WTC11 (cell line): ENCODE results near the gene MCUB. TPM values are rescaled to one million over a fixed set of nuclear protein-coding genes. Genes with fewer than 3 reads are reported as not detected.

Experiments
- ATF1 ChIP-seq: sonication (generic); formaldehyde crosslinking; IDR thresholded peaks from 2 replicates; pipeline ENCODE4 v1.8.1; 2023; ENCODE audit warnings: mild to moderate bottlenecking, moderate library complexity, missing genetic modification reagents
- CBFB ChIP-seq: sonication (generic); formaldehyde crosslinking; IDR thresholded peaks from 2 replicates; pipeline ENCODE4 v1.8.1; 2022; ENCODE audit warnings: mild to moderate bottlenecking, low read depth, missing genetic modification reagents
- CREB1 ChIP-seq: sonication (generic); formaldehyde crosslinking; IDR thresholded peaks from 2 replicates; pipeline ENCODE4 v1.8.0; 2023; ENCODE audit warnings: mild to moderate bottlenecking, missing genetic modification reagents
- FOXK1 ChIP-seq: sonication (generic); formaldehyde crosslinking; IDR thresholded peaks from 2 replicates; pipeline ENCODE4 v1.8.0; 2022; ENCODE audit warnings: mild to moderate bottlenecking, moderate library complexity, missing genetic modification reagents
- FOXP1 ChIP-seq: sonication (generic); formaldehyde crosslinking; IDR thresholded peaks from 2 replicates; pipeline ENCODE4 v1.8.0; 2022; ENCODE audit warnings: missing genetic modification reagents, mild to moderate bottlenecking, moderate library complexity, borderline replicate concordance
- HMGA2 ChIP-seq: fragments of 250-450 bp; sonication (Bioruptor Pico); IDR thresholded peaks from 2 replicates; pipeline ENCODE4 v1.4.0; 2021; ENCODE audit warnings: mild to moderate bottlenecking, moderate library complexity
- JAZF1 ChIP-seq: fragments of 250-450 bp; sonication (Bioruptor Pico); IDR thresholded peaks from 2 replicates; pipeline ENCODE4 v1.9.0; 2021; ENCODE audit warnings: moderate library complexity, mild to moderate bottlenecking, inconsistent platforms
- JUN ChIP-seq: sonication (generic); formaldehyde crosslinking; IDR thresholded peaks from 2 replicates; pipeline ENCODE4 v1.8.0; 2023; ENCODE audit warnings: mild to moderate bottlenecking, missing genetic modification reagents
- MXD4 ChIP-seq: fragments of 250-450 bp; sonication (Bioruptor Pico); IDR thresholded peaks from 2 replicates; pipeline ENCODE4 v1.8.0; 2021; ENCODE audit warnings: mild to moderate bottlenecking, moderate library complexity, borderline replicate concordance
- NFYB ChIP-seq: sonication (generic); formaldehyde crosslinking; conservative IDR thresholded peaks from 2 replicates; pipeline ENCODE4 v1.8.0; 2022; ENCODE audit warnings: low read depth, missing genetic modification reagents
- SOX15 ChIP-seq: fragments of 250-450 bp; sonication (Bioruptor Pico); IDR thresholded peaks from 2 replicates; pipeline ENCODE4 v1.9.0; 2021; ENCODE audit warnings: mild to moderate bottlenecking
- SP1 ChIP-seq: sonication (generic); formaldehyde crosslinking; conservative IDR thresholded peaks from 2 replicates; pipeline ENCODE4 v1.8.1; 2022; ENCODE audit warnings: missing genetic modification reagents
- ZNF121 ChIP-seq: sonication (generic); formaldehyde crosslinking; IDR thresholded peaks from 2 replicates; pipeline ENCODE4 v1.8.0; 2023; ENCODE audit warnings: missing genetic modification reagents
- ZNF138 ChIP-seq: sonication (generic); formaldehyde crosslinking; conservative IDR thresholded peaks from 2 replicates; pipeline ENCODE4 v1.8.1; 2022; ENCODE audit warnings: mild to moderate bottlenecking, moderate library complexity, missing genetic modification reagents
- total RNA-seq: library from RNA; stranded (reverse); gene quantifications from 3 replicates; pipeline ENCODE4 v1.2.3, GENCODE V29; 2021
- TF ChIP-seq, protein P1 (sequence below): fragments of 250-450 bp; sonication (Bioruptor Pico); IDR thresholded peaks from 2 replicates; pipeline ENCODE4 v1.9.0; 2021; ENCODE audit warnings: mild to moderate bottlenecking
- TF ChIP-seq, protein P2 (sequence below): sonication (generic); formaldehyde crosslinking; IDR thresholded peaks from 2 replicates; pipeline ENCODE4 v1.8.1; 2022; ENCODE audit warnings: mild to moderate bottlenecking, moderate library complexity, missing genetic modification reagents
- TF ChIP-seq, protein P3 (sequence below): sonication (generic); formaldehyde crosslinking; IDR thresholded peaks from 2 replicates; pipeline ENCODE4 v1.8.0; 2023; ENCODE audit warnings: missing genetic modification reagents, mild to moderate bottlenecking, borderline replicate concordance
- TF ChIP-seq, protein P4 (sequence below): fragments of 250-450 bp; sonication (Bioruptor Pico); IDR thresholded peaks from 2 replicates; pipeline ENCODE4 v2.1.2; 2022; ENCODE audit warnings: mild to moderate bottlenecking, moderate library complexity
- TF ChIP-seq, protein P5 (sequence below): sonication (generic); formaldehyde crosslinking; IDR thresholded peaks from 2 replicates; pipeline ENCODE4 v1.8.1; 2022; ENCODE audit warnings: low read depth, missing genetic modification reagents, borderline replicate concordance
- TF ChIP-seq, protein P6 (sequence below): fragments of 250-450 bp; sonication (Bioruptor Pico); IDR thresholded peaks from 2 replicates; pipeline ENCODE4 v1.9.0; 2021; ENCODE audit warnings: mild to moderate bottlenecking, borderline replicate concordance

The MCUB gene
- total RNA-seq, 1 experiment from 2014 or later = 26.8 TPM

DNA sequence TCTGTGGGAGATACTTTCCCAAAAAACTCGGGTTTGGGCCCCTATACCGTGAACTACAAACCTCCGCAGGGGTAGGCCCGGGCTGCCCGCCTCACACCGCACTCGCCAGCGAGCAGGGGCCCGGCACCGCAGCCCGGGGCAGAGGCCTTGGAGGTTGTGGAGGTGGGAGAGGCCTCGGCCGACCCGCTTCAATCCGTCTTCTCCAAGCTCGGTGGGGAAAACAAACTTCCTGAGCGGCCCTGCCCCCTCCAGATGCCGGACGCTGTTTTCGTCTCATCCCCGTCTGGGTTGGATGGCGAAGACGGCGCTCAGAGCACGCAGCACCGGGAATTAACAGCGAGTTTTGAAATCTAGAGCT, 442 bp upstream of the MCUB start (continued):
- TF ChIP-seq, protein P1, sequence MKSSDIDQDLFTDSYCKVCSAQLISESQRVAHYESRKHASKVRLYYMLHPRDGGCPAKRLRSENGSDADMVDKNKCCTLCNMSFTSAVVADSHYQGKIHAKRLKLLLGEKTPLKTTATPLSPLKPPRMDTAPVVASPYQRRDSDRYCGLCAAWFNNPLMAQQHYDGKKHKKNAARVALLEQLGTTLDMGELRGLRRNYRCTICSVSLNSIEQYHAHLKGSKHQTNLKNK = no peak
- TF ChIP-seq, protein P2, sequence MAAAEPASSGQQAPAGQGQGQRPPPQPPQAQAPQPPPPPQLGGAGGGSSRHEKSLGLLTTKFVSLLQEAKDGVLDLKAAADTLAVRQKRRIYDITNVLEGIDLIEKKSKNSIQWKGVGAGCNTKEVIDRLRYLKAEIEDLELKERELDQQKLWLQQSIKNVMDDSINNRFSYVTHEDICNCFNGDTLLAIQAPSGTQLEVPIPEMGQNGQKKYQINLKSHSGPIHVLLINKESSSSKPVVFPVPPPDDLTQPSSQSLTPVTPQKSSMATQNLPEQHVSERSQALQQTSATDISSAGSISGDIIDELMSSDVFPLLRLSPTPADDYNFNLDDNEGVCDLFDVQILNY = no peak
- TF ChIP-seq HMGA2 (CRISPR knock-in tag) = no peak
- TF ChIP-seq ZNF138 (CRISPR knock-in tag) = no peak
- TF ChIP-seq NFYB (CRISPR knock-in tag) = no peak
- no peak for TF ChIP-seq ATF1 (CRISPR knock-in tag)
- TF ChIP-seq MXD4 (CRISPR knock-in tag) = no peak
- no peak; the same call in 1 of the 2 replicates for TF ChIP-seq FOXP1 (CRISPR knock-in tag)
- TF ChIP-seq, protein P3, sequence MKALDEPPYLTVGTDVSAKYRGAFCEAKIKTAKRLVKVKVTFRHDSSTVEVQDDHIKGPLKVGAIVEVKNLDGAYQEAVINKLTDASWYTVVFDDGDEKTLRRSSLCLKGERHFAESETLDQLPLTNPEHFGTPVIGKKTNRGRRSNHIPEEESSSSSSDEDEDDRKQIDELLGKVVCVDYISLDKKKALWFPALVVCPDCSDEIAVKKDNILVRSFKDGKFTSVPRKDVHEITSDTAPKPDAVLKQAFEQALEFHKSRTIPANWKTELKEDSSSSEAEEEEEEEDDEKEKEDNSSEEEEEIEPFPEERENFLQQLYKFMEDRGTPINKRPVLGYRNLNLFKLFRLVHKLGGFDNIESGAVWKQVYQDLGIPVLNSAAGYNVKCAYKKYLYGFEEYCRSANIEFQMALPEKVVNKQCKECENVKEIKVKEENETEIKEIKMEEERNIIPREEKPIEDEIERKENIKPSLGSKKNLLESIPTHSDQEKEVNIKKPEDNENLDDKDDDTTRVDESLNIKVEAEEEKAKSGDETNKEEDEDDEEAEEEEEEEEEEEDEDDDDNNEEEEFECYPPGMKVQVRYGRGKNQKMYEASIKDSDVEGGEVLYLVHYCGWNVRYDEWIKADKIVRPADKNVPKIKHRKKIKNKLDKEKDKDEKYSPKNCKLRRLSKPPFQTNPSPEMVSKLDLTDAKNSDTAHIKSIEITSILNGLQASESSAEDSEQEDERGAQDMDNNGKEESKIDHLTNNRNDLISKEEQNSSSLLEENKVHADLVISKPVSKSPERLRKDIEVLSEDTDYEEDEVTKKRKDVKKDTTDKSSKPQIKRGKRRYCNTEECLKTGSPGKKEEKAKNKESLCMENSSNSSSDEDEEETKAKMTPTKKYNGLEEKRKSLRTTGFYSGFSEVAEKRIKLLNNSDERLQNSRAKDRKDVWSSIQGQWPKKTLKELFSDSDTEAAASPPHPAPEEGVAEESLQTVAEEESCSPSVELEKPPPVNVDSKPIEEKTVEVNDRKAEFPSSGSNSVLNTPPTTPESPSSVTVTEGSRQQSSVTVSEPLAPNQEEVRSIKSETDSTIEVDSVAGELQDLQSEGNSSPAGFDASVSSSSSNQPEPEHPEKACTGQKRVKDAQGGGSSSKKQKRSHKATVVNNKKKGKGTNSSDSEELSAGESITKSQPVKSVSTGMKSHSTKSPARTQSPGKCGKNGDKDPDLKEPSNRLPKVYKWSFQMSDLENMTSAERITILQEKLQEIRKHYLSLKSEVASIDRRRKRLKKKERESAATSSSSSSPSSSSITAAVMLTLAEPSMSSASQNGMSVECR = no peak
- no peak for TF ChIP-seq ZNF121 (CRISPR knock-in tag)
- TF ChIP-seq, protein P4, sequence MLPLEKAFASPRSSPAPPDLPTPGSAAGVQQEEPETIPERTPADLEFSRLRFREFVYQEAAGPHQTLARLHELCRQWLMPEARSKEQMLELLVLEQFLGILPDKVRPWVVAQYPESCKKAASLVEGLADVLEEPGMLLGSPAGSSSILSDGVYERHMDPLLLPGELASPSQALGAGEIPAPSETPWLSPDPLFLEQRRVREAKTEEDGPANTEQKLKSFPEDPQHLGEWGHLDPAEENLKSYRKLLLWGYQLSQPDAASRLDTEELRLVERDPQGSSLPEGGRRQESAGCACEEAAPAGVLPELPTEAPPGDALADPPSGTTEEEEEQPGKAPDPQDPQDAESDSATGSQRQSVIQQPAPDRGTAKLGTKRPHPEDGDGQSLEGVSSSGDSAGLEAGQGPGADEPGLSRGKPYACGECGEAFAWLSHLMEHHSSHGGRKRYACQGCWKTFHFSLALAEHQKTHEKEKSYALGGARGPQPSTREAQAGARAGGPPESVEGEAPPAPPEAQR (CRISPR knock-in tag) = no peak
- no peak for TF ChIP-seq CBFB (CRISPR knock-in tag)
- TF ChIP-seq JUN (CRISPR knock-in tag) = no peak
- no peak for TF ChIP-seq CREB1
- no peak for TF ChIP-seq JAZF1
- TF ChIP-seq, protein P5, sequence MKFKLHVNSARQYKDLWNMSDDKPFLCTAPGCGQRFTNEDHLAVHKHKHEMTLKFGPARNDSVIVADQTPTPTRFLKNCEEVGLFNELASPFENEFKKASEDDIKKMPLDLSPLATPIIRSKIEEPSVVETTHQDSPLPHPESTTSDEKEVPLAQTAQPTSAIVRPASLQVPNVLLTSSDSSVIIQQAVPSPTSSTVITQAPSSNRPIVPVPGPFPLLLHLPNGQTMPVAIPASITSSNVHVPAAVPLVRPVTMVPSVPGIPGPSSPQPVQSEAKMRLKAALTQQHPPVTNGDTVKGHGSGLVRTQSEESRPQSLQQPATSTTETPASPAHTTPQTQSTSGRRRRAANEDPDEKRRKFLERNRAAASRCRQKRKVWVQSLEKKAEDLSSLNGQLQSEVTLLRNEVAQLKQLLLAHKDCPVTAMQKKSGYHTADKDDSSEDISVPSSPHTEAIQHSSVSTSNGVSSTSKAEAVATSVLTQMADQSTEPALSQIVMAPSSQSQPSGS (CRISPR knock-in tag) = no peak
- no peak for TF ChIP-seq SOX15 (CRISPR knock-in tag)
- TF ChIP-seq, protein P6, sequence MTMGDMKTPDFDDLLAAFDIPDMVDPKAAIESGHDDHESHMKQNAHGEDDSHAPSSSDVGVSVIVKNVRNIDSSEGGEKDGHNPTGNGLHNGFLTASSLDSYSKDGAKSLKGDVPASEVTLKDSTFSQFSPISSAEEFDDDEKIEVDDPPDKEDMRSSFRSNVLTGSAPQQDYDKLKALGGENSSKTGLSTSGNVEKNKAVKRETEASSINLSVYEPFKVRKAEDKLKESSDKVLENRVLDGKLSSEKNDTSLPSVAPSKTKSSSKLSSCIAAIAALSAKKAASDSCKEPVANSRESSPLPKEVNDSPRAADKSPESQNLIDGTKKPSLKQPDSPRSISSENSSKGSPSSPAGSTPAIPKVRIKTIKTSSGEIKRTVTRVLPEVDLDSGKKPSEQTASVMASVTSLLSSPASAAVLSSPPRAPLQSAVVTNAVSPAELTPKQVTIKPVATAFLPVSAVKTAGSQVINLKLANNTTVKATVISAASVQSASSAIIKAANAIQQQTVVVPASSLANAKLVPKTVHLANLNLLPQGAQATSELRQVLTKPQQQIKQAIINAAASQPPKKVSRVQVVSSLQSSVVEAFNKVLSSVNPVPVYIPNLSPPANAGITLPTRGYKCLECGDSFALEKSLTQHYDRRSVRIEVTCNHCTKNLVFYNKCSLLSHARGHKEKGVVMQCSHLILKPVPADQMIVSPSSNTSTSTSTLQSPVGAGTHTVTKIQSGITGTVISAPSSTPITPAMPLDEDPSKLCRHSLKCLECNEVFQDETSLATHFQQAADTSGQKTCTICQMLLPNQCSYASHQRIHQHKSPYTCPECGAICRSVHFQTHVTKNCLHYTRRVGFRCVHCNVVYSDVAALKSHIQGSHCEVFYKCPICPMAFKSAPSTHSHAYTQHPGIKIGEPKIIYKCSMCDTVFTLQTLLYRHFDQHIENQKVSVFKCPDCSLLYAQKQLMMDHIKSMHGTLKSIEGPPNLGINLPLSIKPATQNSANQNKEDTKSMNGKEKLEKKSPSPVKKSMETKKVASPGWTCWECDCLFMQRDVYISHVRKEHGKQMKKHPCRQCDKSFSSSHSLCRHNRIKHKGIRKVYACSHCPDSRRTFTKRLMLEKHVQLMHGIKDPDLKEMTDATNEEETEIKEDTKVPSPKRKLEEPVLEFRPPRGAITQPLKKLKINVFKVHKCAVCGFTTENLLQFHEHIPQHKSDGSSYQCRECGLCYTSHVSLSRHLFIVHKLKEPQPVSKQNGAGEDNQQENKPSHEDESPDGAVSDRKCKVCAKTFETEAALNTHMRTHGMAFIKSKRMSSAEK = no peak
- 0 out of 2 replicates have a peak, but pooled peaks have one; percentile 24 for TF ChIP-seq FOXK1 (CRISPR knock-in tag)
- peak; percentile 15; the same call in 1 of the 2 replicates for TF ChIP-seq SP1 (CRISPR knock-in tag)
